WERI-Rb-1 (cell line): ENCODE data around the gene IRS1.

Experiments
- DNase-seq: peaks from one replicate; pipeline ENCODE4 v3.0.0-alpha.2; 2020
- H3K27ac ChIP-seq: fragments of 250-450 bp; sonication (Bioruptor Pico); 2 replicates; pipeline ENCODE4 v1.5.1; 2020; ENCODE audit warnings: mild to moderate bottlenecking, moderate library complexity
- H3K27me3 ChIP-seq: fragments of 250-450 bp; sonication (Bioruptor Pico); 2 replicates; pipeline ENCODE4 v1.5.1; 2021; ENCODE audit warnings: mild to moderate bottlenecking, low read depth, moderate library complexity; ENCODE audit not compliant: insufficient read depth, severe bottlenecking
- H3K36me3 ChIP-seq: fragments of 250-450 bp; sonication (Bioruptor Pico); 2 replicates; pipeline ENCODE4 v1.5.1; 2020; ENCODE audit warnings: mild to moderate bottlenecking, moderate library complexity
- H3K4me3 ChIP-seq: 2 replicates; pipeline ENCODE4 v1.5.1; 2011; ENCODE audit warnings: low read depth, mild to moderate bottlenecking, control low read depth, low read length
- H3K9me3 ChIP-seq: fragments of 250-450 bp; sonication (Bioruptor Pico); 2 replicates; pipeline ENCODE4 v1.5.1; 2021; ENCODE audit warnings: mild to moderate bottlenecking, moderate library complexity; ENCODE audit not compliant: severe bottlenecking
- TF ChIP-seq, protein P1 (sequence below): IDR thresholded peaks from 2 replicates; pipeline ENCODE4 v1.5.1; 2011; ENCODE audit warnings: low read depth, mild to moderate bottlenecking, control low read depth, inconsistent platforms, low read length

Gene IRS1

GRCh38 chr2:226776104-226776503 is 23.5 kb downstream of the IRS1 start:
- H3K4me3 ChIP-seq = no peak overlapping the region
- DNase-seq = no peak
- no peak overlapping the region for H3K27ac ChIP-seq
- H3K36me3 ChIP-seq = no peaks in the 10 kb centered on the region
- TF ChIP-seq, protein P1, sequence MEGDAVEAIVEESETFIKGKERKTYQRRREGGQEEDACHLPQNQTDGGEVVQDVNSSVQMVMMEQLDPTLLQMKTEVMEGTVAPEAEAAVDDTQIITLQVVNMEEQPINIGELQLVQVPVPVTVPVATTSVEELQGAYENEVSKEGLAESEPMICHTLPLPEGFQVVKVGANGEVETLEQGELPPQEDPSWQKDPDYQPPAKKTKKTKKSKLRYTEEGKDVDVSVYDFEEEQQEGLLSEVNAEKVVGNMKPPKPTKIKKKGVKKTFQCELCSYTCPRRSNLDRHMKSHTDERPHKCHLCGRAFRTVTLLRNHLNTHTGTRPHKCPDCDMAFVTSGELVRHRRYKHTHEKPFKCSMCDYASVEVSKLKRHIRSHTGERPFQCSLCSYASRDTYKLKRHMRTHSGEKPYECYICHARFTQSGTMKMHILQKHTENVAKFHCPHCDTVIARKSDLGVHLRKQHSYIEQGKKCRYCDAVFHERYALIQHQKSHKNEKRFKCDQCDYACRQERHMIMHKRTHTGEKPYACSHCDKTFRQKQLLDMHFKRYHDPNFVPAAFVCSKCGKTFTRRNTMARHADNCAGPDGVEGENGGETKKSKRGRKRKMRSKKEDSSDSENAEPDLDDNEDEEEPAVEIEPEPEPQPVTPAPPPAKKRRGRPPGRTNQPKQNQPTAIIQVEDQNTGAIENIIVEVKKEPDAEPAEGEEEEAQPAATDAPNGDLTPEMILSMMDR = no peak
- no peaks in the 10 kb centered on the region for H3K9me3 ChIP-seq
- no peaks in the 10 kb centered on the region for H3K27me3 ChIP-seq

DNA sequence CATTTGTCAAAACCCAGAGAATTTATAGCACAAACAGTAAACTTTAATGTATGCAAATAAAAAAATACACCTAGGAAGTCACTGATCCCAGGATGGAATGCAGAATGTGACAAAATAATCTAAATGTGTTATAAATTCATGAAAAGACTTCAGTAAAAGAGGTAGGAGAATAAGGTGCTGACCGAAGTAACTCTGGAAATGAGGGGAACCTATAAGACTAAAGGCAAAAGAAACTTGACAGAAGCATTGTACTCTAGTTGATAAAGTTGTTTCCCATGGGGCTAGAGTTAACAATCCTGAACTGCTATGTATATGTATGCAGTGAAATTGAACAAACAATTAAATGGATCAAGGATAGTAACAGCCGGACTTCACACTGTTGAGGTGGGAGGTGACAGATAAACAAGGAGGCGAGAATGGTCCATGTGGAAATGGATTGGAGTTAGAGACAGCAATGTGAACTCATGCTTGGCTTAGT is 24.5 kb downstream of the IRS1 start:
- Histone ChIP-seq H3K36me3 (no peaks in the 10 kb centered on the region), H3K9me3 (no peaks in the 10 kb centered on the region), H3K27ac (no peak overlapping the region), H3K4me3 (no peak overlapping the region), H3K27me3 (no peaks in the 10 kb centered on the region)
- TF ChIP-seq, protein P1 = no peak
- no peak for DNase-seq

- no peak for DNase-seq
- H3K27ac ChIP-seq = no peak overlapping the region
- no peaks in the 10 kb centered on the region for H3K27me3 ChIP-seq
Observed at GRCh38 chr2:226773291-226773690, 26.3 kb downstream of the IRS1 start.

GRCh38 chr2:226772389-226773179 is 27.0 kb downstream of the IRS1 start:
- H3K36me3 ChIP-seq = no peaks in the 10 kb centered on the region
- TF ChIP-seq, protein P1 = no peak
- no peak for DNase-seq
- no peaks in the 10 kb centered on the region for H3K9me3 ChIP-seq
- no peak overlapping the region for H3K27ac ChIP-seq
- no peaks in the 10 kb centered on the region for H3K27me3 ChIP-seq
- H3K4me3 ChIP-seq = no peak overlapping the region

More at GRCh38 chr2:226773291-226773690, 26.3 kb downstream of the IRS1 start:
- no peaks in the 10 kb centered on the region for H3K9me3 ChIP-seq
- H3K4me3 ChIP-seq = no peak overlapping the region
- TF ChIP-seq, protein P1 = no peak
- H3K36me3 ChIP-seq = no peaks in the 10 kb centered on the region

GRCh38 chr2:226771067-226771466 is 28.6 kb downstream of the IRS1 start:
- Histone ChIP-seq H3K4me3 (no peak overlapping the region), H3K27ac (no peak overlapping the region), H3K36me3 (no peaks in the 10 kb centered on the region), H3K9me3 (no peaks in the 10 kb centered on the region), H3K27me3 (no peaks in the 10 kb centered on the region)
- TF ChIP-seq, protein P1 = no peak
- no peak for DNase-seq
